ENCODE data around the gene TLE4. TPM values are rescaled to one million over a fixed set of nuclear protein-coding genes. Genes with fewer than 3 reads are reported as not detected.

TLE4 gene
- total RNA-seq, 1 donor from 2014 or later = 20.7 TPM

DNA sequence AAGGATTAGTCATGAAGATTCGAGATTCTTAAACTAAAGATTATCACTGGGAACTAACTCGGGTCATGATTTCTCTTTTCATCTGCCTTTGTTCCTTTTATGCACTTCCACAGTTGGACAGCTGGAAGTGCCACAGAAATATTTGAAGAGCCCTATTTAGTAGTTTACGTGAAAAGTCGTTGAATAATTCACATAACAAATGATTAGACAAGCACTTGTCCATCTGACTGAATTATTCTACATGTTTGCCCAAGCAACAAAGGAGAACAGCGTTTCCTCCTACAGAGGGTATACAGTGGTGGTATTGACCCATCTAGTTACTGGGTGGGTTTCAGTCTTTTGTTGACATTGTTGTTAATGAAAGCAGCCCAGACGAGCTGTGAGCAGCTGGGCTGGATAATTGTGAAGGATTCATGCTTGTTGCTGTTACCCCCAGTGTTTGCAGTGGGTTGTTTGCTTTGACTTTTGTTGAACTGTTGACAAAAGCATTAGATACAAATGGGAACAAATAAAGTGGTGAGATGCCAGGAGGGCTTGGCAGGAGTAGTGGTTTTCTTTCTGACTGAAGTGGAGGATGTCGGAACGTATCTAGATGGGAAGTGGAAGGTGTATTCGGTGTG is 96.2 kb downstream of the TLE4 start:
- H3K36me3 Mint-ChIP-seq (ENCODE audit: low read depth) = peaks cover 15% of the 10 kb centered on the region
- peaks cover 12% of the 10 kb centered on the region for H3K4me1 Mint-ChIP-seq (ENCODE audit: low read depth)
- H3K27ac Mint-ChIP-seq = no peak overlapping the region
- no peak for DNase-seq (ENCODE audit: low spot score)
- H3K9me3 Mint-ChIP-seq = no peaks in the 10 kb centered on the region
- H3K4me3 Mint-ChIP-seq (ENCODE audit: low read depth) = no peak overlapping the region
- intact Hi-C loops (cut with micrococcal nuclease) = no loop called here
- no peaks in the 10 kb centered on the region for H3K27me3 Mint-ChIP-seq (ENCODE audit: low read depth)

GRCh38 chr9:79668956-79669355 is 97.2 kb downstream of the TLE4 start:
- intact Hi-C loops (cut with micrococcal nuclease) = no loop called here
- no peak for DNase-seq (ENCODE audit: low spot score)
- Mint-ChIP-seq H3K27me3 (ENCODE audit: low read depth) (no peaks in the 10 kb centered on the region), H3K27ac (no peak overlapping the region), H3K4me3 (ENCODE audit: low read depth) (no peak overlapping the region), H3K4me1 (ENCODE audit: low read depth) (peaks cover 13% of the 10 kb centered on the region), H3K9me3 (no peaks in the 10 kb centered on the region), H3K36me3 (ENCODE audit: low read depth) (peaks cover 20% of the 10 kb centered on the region)

- Mint-ChIP-seq H3K27ac (no peak overlapping the region), H3K4me3 (ENCODE audit: low read depth) (no peak overlapping the region), H3K27me3 (ENCODE audit: low read depth) (no peaks in the 10 kb centered on the region), H3K4me1 (ENCODE audit: low read depth) (peaks cover 16% of the 10 kb centered on the region), H3K36me3 (ENCODE audit: low read depth) (peaks cover 20% of the 10 kb centered on the region), H3K9me3 (no peaks in the 10 kb centered on the region)
- intact Hi-C loops (cut with micrococcal nuclease) = no loop called here
- DNase-seq (ENCODE audit: low spot score) = no peak
Observed at GRCh38 chr9:79670269-79670961, 98.7 kb downstream of the TLE4 start.

DNA sequence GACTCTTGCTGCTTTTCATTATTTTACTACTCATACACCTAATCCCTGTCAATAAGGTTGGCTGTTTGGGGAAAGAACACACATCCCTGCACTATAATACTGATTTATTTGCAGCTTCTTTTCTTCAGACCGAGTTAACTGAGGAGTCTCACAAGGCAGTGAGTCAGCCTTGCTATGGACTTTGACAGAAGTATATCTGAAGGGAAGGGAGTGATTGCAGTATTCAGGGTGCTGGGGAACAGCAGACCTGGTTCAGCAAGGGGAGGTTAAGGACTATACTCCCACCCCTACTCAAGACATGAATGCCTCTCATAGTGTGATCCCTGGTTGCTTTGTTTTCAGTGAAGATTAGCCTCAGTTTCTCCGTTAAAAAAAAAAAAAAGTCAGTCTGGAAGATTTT is 99.8 kb downstream of the TLE4 start:
- Mint-ChIP-seq H3K27ac (no peak overlapping the region), H3K4me3 (ENCODE audit: low read depth) (no peak overlapping the region), H3K36me3 (ENCODE audit: low read depth) (peaks cover 20% of the 10 kb centered on the region), H3K9me3 (no peaks in the 10 kb centered on the region), H3K27me3 (ENCODE audit: low read depth) (no peaks in the 10 kb centered on the region), H3K4me1 (ENCODE audit: low read depth) (peaks cover 16% of the 10 kb centered on the region)
- intact Hi-C loops (cut with micrococcal nuclease) = no loop called here
- no peak for DNase-seq (ENCODE audit: low spot score)

- Mint-ChIP-seq H3K36me3 (ENCODE audit: low read depth) (peaks cover 22% of the 10 kb centered on the region), H3K4me1 (ENCODE audit: low read depth) (peaks cover 16% of the 10 kb centered on the region)
Observed at GRCh38 chr9:79672236-79672635, 100.5 kb downstream of the TLE4 start.

DNA sequence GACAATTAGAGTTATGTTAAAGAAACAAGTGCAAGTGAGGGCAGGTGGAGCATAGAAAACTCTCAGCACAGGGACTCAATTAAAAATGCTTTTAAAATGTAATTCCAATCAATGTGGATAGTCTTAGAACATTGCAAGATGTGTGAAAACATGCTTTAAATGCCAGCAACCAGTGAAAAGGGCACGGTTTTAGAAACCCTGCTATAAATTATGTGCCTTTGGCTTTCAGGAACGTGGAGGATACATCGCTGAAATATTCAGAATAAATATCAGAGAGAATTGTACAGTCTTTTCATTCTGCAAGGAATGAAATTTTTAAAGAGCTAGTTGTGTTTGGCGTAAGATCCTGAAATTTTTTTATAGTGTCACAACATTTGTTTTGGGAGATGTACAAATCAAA is 101.1 kb downstream of the TLE4 start:
- Mint-ChIP-seq H3K36me3 (ENCODE audit: low read depth) (peaks cover 20% of the 10 kb centered on the region), H3K4me1 (ENCODE audit: low read depth) (peaks cover 16% of the 10 kb centered on the region), H3K9me3 (no peaks in the 10 kb centered on the region), H3K27ac (no peak overlapping the region), H3K4me3 (ENCODE audit: low read depth) (no peak overlapping the region), H3K27me3 (ENCODE audit: low read depth) (no peaks in the 10 kb centered on the region)
- intact Hi-C loops (cut with micrococcal nuclease) = no loop called here
- no peak for DNase-seq (ENCODE audit: low spot score)

More at GRCh38 chr9:79672236-79672635, 100.5 kb downstream of the TLE4 start:
- Mint-ChIP-seq H3K27ac (no peak overlapping the region), H3K9me3 (no peaks in the 10 kb centered on the region), H3K27me3 (ENCODE audit: low read depth) (no peaks in the 10 kb centered on the region), H3K4me3 (ENCODE audit: low read depth) (no peak overlapping the region)
- intact Hi-C loops (cut with micrococcal nuclease) = no loop called here
- no peak for DNase-seq (ENCODE audit: low spot score)

DNA sequence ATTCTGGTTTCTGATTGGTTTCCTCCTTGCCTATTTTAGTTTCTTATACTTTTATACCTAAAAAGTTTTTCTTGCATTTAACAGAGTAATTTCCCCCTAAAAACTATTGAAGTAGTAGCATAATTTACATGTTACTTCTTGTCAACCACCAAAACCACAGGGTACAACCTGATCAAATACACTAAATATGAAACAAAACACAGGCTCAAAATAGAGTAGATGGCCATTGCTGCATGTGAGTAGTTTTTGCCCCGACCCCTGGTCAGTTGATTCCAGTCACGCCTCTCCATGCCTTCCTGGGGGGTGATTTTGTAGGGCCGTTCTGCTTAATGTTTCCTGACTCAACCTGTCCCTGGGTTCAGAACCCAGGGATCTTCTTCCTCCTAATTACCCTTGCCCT is 101.8 kb downstream of the TLE4 start:
- H3K27ac Mint-ChIP-seq = no peak overlapping the region
- no peak overlapping the region for H3K4me3 Mint-ChIP-seq (ENCODE audit: low read depth)
- no peaks in the 10 kb centered on the region for H3K9me3 Mint-ChIP-seq
- intact Hi-C loops (cut with micrococcal nuclease) = no loop called here
- H3K27me3 Mint-ChIP-seq (ENCODE audit: low read depth) = no peaks in the 10 kb centered on the region
- H3K4me1 Mint-ChIP-seq (ENCODE audit: low read depth) = peaks cover 16% of the 10 kb centered on the region
- no peak for DNase-seq (ENCODE audit: low spot score)
- peaks cover 22% of the 10 kb centered on the region for H3K36me3 Mint-ChIP-seq (ENCODE audit: low read depth)

GRCh38 chr9:79674052-79674777 is 102.5 kb downstream of the TLE4 start:
- no peak overlapping the region for H3K4me3 Mint-ChIP-seq (ENCODE audit: low read depth)
- H3K27ac Mint-ChIP-seq = no peak overlapping the region
- intact Hi-C loops (cut with micrococcal nuclease) = no loop called here
- peaks cover 25% of the 10 kb centered on the region for H3K36me3 Mint-ChIP-seq (ENCODE audit: low read depth)
- DNase-seq (ENCODE audit: low spot score) = no peak
- H3K9me3 Mint-ChIP-seq = no peaks in the 10 kb centered on the region
- peaks cover 16% of the 10 kb centered on the region for H3K4me1 Mint-ChIP-seq (ENCODE audit: low read depth)
- no peaks in the 10 kb centered on the region for H3K27me3 Mint-ChIP-seq (ENCODE audit: low read depth)

DNA sequence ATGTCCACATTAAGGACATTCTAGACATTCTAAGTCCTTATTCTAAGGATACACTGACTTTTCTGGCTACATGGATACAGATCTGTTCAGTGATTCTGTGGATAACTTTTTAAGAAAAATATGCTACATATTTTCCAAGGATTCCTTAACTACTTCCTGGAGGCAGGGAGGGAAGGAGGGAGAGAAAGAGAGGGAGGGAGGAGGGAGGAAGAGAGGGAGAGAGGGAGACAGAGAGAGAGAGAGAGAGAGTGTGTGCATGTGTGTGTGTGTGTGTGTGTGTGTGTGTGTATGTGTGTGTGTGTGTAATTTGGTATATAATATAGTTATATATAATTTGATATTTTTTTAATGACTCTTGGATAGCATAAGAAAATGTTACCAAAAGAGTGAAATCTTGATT is 109.8 kb downstream of the TLE4 start:
- Mint-ChIP-seq H3K36me3 (ENCODE audit: low read depth) (peaks cover 12% of the 10 kb centered on the region), H3K4me1 (ENCODE audit: low read depth) (peaks cover 7% of the 10 kb centered on the region), H3K27ac (no peak overlapping the region), H3K9me3 (no peaks in the 10 kb centered on the region), H3K27me3 (ENCODE audit: low read depth) (no peaks in the 10 kb centered on the region), H3K4me3 (ENCODE audit: low read depth) (no peak overlapping the region)
- intact Hi-C loops (cut with micrococcal nuclease) = no loop called here
- no peak for DNase-seq (ENCODE audit: low spot score)

DNA sequence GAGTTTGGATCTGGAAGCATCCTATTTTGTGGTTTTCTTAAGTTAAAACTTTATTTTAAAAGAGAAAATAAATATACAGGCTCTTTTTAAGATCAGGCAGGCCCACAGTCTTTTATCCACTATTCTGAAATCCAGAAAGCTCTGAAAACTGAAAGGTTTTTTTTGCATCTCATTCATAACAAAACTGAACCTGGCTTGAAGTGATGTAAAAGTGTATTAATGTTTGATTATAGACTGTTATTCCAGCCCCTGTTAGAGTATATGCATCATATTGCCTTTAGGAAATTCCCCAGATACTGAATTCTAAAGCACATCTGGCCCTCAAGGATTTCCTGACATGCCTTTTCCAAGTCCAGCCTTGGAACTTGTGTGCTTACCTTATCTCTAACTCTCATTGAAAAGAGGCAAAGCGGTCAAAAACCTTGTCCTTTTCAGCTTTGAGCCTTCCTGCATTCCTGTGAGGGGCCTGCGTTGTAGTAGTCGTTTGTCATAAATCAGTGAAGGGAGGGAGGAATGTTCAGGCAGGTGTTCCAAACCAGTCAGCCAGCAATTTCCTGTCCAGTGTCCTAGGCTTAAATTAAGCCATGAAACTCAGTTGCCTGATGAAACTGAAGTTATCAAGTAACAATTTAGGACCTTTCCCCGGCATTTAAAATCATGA is 110.4 kb downstream of the TLE4 start:
- Mint-ChIP-seq H3K9me3 (no peaks in the 10 kb centered on the region), H3K4me1 (ENCODE audit: low read depth) (peaks cover 10% of the 10 kb centered on the region), H3K36me3 (ENCODE audit: low read depth) (peaks cover 12% of the 10 kb centered on the region), H3K4me3 (ENCODE audit: low read depth) (no peak overlapping the region), H3K27me3 (ENCODE audit: low read depth) (no peaks in the 10 kb centered on the region), H3K27ac (no peak overlapping the region)
- no peak for DNase-seq (ENCODE audit: low spot score)
- intact Hi-C loops (cut with micrococcal nuclease) = no loop called here

- Mint-ChIP-seq H3K9me3 (no peaks in the 10 kb centered on the region), H3K27ac (no peak overlapping the region), H3K4me1 (ENCODE audit: low read depth) (peaks cover 19% of the 10 kb centered on the region), H3K4me3 (ENCODE audit: low read depth) (no peak overlapping the region), H3K36me3 (ENCODE audit: low read depth) (peaks cover 5% of the 10 kb centered on the region), H3K27me3 (ENCODE audit: low read depth) (no peaks in the 10 kb centered on the region)
- no peak for DNase-seq (ENCODE audit: low spot score)
- intact Hi-C loops (cut with micrococcal nuclease) = no loop called here
Observed at GRCh38 chr9:79684059-79684458, 112.3 kb downstream of the TLE4 start.

- H3K27me3 Mint-ChIP-seq (ENCODE audit: low read depth) = no peaks in the 10 kb centered on the region
- DNase-seq (ENCODE audit: low spot score) = no peak
- H3K4me3 Mint-ChIP-seq (ENCODE audit: low read depth) = no peak overlapping the region
- H3K9me3 Mint-ChIP-seq = no peaks in the 10 kb centered on the region
- H3K36me3 Mint-ChIP-seq (ENCODE audit: low read depth) = peaks cover 5% of the 10 kb centered on the region
- intact Hi-C loops (cut with micrococcal nuclease) = no loop called here
- H3K27ac Mint-ChIP-seq = no peak overlapping the region
- peaks cover 19% of the 10 kb centered on the region for H3K4me1 Mint-ChIP-seq (ENCODE audit: low read depth)
Observed at GRCh38 chr9:79684711-79685575, 113.2 kb downstream of the TLE4 start.
